HL-60 (cell line): ENCODE results near the gene GNG7.

Experiments used
- GABPA ChIP-seq: IDR thresholded peaks from 2 replicates; pipeline ENCODE4 v1.6.1; 2012; ENCODE audit warnings: low read depth
- POLR2AphosphoS5 ChIP-seq: IDR thresholded peaks from 2 replicates; pipeline ENCODE4 v1.6.1; 2012; ENCODE audit warnings: low read depth
- SPI1 ChIP-seq: IDR thresholded peaks from 2 replicates; pipeline ENCODE4 v1.6.1; 2012; ENCODE audit warnings: low read depth, mild to moderate bottlenecking, borderline replicate concordance
- TF ChIP-seq, protein P1 (sequence below): IDR thresholded peaks from one replicate; pipeline ENCODE4 v1.5.1; 2011; ENCODE audit warnings: low read length, control low read depth, inconsistent platforms; ENCODE audit not compliant: insufficient read depth
- TF ChIP-seq, protein P2 (sequence below): IDR thresholded peaks from 2 replicates; pipeline ENCODE4 v1.6.1; 2012; ENCODE audit warnings: low read depth; ENCODE audit not compliant: insufficient replicate concordance

DNA sequence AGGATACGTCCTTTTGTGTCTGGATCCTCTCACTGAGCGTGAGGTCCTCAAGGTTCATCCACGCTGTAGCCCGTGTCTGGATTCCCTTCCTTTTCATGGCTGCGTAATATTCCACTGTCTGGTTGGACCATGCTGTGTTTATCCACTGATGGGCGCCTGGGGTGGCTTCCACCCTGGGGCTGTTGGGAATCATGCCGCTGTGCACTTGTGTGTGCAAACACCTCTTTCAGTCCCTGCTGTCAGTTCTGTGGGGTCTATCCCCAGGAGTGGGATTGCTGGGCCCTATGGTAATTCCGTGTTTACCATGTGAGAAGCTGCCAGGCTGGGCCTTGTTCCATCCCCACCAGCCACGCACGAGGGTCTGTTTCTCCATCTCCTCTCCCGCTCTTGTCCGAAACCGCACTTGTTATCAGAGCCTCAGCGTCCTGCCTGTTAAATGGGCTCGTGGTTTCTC is 128.0 kb downstream of the GNG7 start:
- TF ChIP-seq POLR2AphosphoS5 (no peak), GABPA (no peak), SPI1 (no peak)
- TF ChIP-seq, protein P1, sequence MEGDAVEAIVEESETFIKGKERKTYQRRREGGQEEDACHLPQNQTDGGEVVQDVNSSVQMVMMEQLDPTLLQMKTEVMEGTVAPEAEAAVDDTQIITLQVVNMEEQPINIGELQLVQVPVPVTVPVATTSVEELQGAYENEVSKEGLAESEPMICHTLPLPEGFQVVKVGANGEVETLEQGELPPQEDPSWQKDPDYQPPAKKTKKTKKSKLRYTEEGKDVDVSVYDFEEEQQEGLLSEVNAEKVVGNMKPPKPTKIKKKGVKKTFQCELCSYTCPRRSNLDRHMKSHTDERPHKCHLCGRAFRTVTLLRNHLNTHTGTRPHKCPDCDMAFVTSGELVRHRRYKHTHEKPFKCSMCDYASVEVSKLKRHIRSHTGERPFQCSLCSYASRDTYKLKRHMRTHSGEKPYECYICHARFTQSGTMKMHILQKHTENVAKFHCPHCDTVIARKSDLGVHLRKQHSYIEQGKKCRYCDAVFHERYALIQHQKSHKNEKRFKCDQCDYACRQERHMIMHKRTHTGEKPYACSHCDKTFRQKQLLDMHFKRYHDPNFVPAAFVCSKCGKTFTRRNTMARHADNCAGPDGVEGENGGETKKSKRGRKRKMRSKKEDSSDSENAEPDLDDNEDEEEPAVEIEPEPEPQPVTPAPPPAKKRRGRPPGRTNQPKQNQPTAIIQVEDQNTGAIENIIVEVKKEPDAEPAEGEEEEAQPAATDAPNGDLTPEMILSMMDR = no peak
- TF ChIP-seq, protein P2, sequence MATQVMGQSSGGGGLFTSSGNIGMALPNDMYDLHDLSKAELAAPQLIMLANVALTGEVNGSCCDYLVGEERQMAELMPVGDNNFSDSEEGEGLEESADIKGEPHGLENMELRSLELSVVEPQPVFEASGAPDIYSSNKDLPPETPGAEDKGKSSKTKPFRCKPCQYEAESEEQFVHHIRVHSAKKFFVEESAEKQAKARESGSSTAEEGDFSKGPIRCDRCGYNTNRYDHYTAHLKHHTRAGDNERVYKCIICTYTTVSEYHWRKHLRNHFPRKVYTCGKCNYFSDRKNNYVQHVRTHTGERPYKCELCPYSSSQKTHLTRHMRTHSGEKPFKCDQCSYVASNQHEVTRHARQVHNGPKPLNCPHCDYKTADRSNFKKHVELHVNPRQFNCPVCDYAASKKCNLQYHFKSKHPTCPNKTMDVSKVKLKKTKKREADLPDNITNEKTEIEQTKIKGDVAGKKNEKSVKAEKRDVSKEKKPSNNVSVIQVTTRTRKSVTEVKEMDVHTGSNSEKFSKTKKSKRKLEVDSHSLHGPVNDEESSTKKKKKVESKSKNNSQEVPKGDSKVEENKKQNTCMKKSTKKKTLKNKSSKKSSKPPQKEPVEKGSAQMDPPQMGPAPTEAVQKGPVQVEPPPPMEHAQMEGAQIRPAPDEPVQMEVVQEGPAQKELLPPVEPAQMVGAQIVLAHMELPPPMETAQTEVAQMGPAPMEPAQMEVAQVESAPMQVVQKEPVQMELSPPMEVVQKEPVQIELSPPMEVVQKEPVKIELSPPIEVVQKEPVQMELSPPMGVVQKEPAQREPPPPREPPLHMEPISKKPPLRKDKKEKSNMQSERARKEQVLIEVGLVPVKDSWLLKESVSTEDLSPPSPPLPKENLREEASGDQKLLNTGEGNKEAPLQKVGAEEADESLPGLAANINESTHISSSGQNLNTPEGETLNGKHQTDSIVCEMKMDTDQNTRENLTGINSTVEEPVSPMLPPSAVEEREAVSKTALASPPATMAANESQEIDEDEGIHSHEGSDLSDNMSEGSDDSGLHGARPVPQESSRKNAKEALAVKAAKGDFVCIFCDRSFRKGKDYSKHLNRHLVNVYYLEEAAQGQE = no peak
